Loucy (cell line): Measurements from ENCODE around the gene TIAM1.

Experiments used
- EZH2phosphoT487 ChIP-seq: fragments of 200-600 bp; IDR thresholded peaks from 2 replicates; pipeline ENCODE4 v1.6.1; 2018; ENCODE audit warnings: antibody characterized with exemption, mild to moderate bottlenecking, moderate library complexity, borderline replicate concordance
- TF ChIP-seq, protein P1 (sequence below): fragments of 200-600 bp; sonication (generic); conservative IDR thresholded peaks from 2 replicates; pipeline ENCODE4 v1.5.1; 2014; ENCODE audit warnings: mild to moderate bottlenecking, antibody characterized with exemption, low read length

GRCh38 chr21:31370281-31370892, 26.3 kb upstream of the TIAM1 start:
- TF ChIP-seq, protein P1, sequence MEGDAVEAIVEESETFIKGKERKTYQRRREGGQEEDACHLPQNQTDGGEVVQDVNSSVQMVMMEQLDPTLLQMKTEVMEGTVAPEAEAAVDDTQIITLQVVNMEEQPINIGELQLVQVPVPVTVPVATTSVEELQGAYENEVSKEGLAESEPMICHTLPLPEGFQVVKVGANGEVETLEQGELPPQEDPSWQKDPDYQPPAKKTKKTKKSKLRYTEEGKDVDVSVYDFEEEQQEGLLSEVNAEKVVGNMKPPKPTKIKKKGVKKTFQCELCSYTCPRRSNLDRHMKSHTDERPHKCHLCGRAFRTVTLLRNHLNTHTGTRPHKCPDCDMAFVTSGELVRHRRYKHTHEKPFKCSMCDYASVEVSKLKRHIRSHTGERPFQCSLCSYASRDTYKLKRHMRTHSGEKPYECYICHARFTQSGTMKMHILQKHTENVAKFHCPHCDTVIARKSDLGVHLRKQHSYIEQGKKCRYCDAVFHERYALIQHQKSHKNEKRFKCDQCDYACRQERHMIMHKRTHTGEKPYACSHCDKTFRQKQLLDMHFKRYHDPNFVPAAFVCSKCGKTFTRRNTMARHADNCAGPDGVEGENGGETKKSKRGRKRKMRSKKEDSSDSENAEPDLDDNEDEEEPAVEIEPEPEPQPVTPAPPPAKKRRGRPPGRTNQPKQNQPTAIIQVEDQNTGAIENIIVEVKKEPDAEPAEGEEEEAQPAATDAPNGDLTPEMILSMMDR = no peak
- no peak for TF ChIP-seq EZH2phosphoT487
